HCT116 (cell line): ENCODE measurements around the gene EXOC4. TPM values are rescaled to one million over a fixed set of nuclear protein-coding genes. Genes with fewer than 3 reads are reported as not detected.

ENCODE experiments used
- ATAC-seq: fragments of 200-7000 bp; cut with Tn5 transposase; 2 replicates; pipeline ENCODE4 v1.9.1; 2020; ENCODE audit warnings: mild to moderate bottlenecking, moderate library complexity
- BruUV-seq: library from RNA; stranded (reverse); fragments of 400-500 nt; replicated peaks from 2 replicates; lab custom pipeline; 2021; lab: Mats Ljungman, UMichigan
- CTCF ChIA-PET: fragments of 300-600 bp; sonication (Branson Sonifier 250); formaldehyde crosslinking; loops from one replicate; lab custom pipeline; 2021; ENCODE audit warnings: antibody characterized with exemption; lab: Charles Lee
- POLR2A ChIA-PET: fragments of 300-600, 350-600 bp; sonication (Branson Sonifier 250); formaldehyde crosslinking; loops from one replicate; lab custom pipeline; 2021; ENCODE audit warnings: antibody characterized with exemption; lab: Charles Lee
- RAD21 ChIA-PET, 2 experiments: fragments of 300-600 bp; sonication (Branson Sonifier 250); formaldehyde crosslinking; loops; one replicate each; lab custom pipeline; 2023; ENCODE audit warnings: low total read pairs in 2 of 2; ENCODE audit not compliant: uncharacterized antibody in 2 of 2, unreplicated experiment in 2 of 2, low non-redundant PET in 1 of 2; lab: Charles Lee
- DNase-seq: peaks from one replicate; pipeline ENCODE4 v3.0.0-alpha.2; 2010; ENCODE audit warnings: low read depth, low spot score
- H2AFZ ChIP-seq: fragments of 200-600 bp; shearing (Covaris generic), sonication (generic); 2 replicates; pipeline ENCODE4 v1.6.1; 2017; ENCODE audit warnings: low read depth, mixed run types, mixed read lengths, antibody characterized with exemption, low read length; ENCODE audit not compliant: poor library complexity, severe bottlenecking
- H3K27ac ChIP-seq: 2 replicates; pipeline ENCODE4 v1.5.1; 2012; ENCODE audit warnings: low read depth, low read length
- H3K27me3 ChIP-seq: fragments of 200-600 bp; sonication (generic); 2 replicates; pipeline ENCODE4 v1.6.1; 2016; ENCODE audit warnings: mixed run types, low read length, mixed read lengths; ENCODE audit not compliant: insufficient read depth
- H3K36me3 ChIP-seq, 2 experiments: fragments of 200-500 bp in 1 of 2; fragments of 200-600 bp in 1 of 2; sonication (Bioruptor generic) in 1 of 2; sonication (generic) in 1 of 2; 2 replicates each; pipeline versions ENCODE4 v1.5.1 to v1.6.1; 2014 to 2016; ENCODE audit warnings: low read length in 2 of 2, inconsistent platforms in 1 of 2, mixed read lengths in 1 of 2, mixed run types in 1 of 2; ENCODE audit not compliant: insufficient read depth in 2 of 2, control insufficient read depth in 1 of 2
- H3K4me1 ChIP-seq, 2 experiments: fragments of 200-600 bp in 1 of 2; sonication (generic) in 1 of 2; 2 replicates each; pipeline versions ENCODE4 v1.5.1 to v1.6.1; 2012 to 2017; ENCODE audit warnings: low read length in 2 of 2, inconsistent platforms in 1 of 2, mild to moderate bottlenecking in 1 of 2, mixed read lengths in 1 of 2, mixed run types in 1 of 2, moderate library complexity in 1 of 2; ENCODE audit not compliant: insufficient read depth in 2 of 2, control insufficient read depth in 1 of 2
- H3K4me2 ChIP-seq: fragments of 200-600 bp; sonication (generic); 2 replicates; pipeline ENCODE4 v1.6.1; 2017; ENCODE audit warnings: mixed run types, low read length, mixed read lengths
- H3K4me3 ChIP-seq, 2 experiments: fragments of 200-600 bp in 1 of 2; sonication (generic) in 1 of 2; replicated peaks in 1 of 2; 2 replicates each; pipeline ENCODE4 v1.5.1; 2011 to 2016; ENCODE audit warnings: low read length in 2 of 2, control low read depth in 1 of 2, low read depth in 1 of 2, mild to moderate bottlenecking in 1 of 2, mixed read lengths in 1 of 2, mixed run types in 1 of 2
- H3K79me2 ChIP-seq: fragments of 200-600 bp; sonication (generic); 2 replicates; pipeline ENCODE4 v1.6.1; 2017; ENCODE audit warnings: mild to moderate bottlenecking, mixed run types, low read length, moderate library complexity, mixed read lengths; ENCODE audit not compliant: insufficient read depth
- H3K9ac ChIP-seq: fragments of 200-600 bp; sonication (generic); 2 replicates; pipeline ENCODE4 v1.6.1; 2016; ENCODE audit warnings: low read length, mixed read lengths
- H3K9me2 ChIP-seq: fragments of 200-600 bp; sonication (generic), shearing (Covaris generic); 2 replicates; pipeline ENCODE4 v1.6.1; 2017; ENCODE audit warnings: mixed run types, mild to moderate bottlenecking, moderate library complexity; ENCODE audit not compliant: insufficient read depth
- H3K9me3 ChIP-seq, 2 experiments: fragments of 200-500 bp in 1 of 2; fragments of 200-600 bp in 1 of 2; sonication (Bioruptor generic) in 1 of 2; sonication (generic) in 1 of 2; 2 replicates each; pipeline ENCODE4 v1.6.1; 2014 to 2017; ENCODE audit warnings: low read length in 2 of 2, mixed read lengths in 2 of 2, inconsistent platforms in 1 of 2, low read depth in 1 of 2, mild to moderate bottlenecking in 1 of 2, mixed run types in 1 of 2, moderate library complexity in 1 of 2; ENCODE audit not compliant: control insufficient read depth in 1 of 2, insufficient read depth in 1 of 2
- H4K20me1 ChIP-seq: fragments of 200-600 bp; sonication (generic), shearing (Covaris generic); 2 replicates; pipeline ENCODE4 v1.6.1; 2017; ENCODE audit warnings: mixed run types, mild to moderate bottlenecking, moderate library complexity; ENCODE audit not compliant: insufficient read depth
- CEBPB ChIP-seq: IDR thresholded peaks from 2 replicates; pipeline ENCODE4 v1.6.1; 2012; ENCODE audit warnings: low read depth
- ELF1 ChIP-seq: IDR thresholded peaks from 2 replicates; pipeline ENCODE4 v1.6.1; 2012; ENCODE audit warnings: low read depth, borderline replicate concordance
- EZH2 ChIP-seq: fragments of 200-600 bp; sonication (generic); IDR thresholded peaks from 2 replicates; pipeline ENCODE4 v1.6.1; 2017; ENCODE audit warnings: antibody characterized with exemption, mixed run types
- EZH2phosphoT487 ChIP-seq: fragments of 200-600 bp; IDR thresholded peaks from 2 replicates; pipeline ENCODE4 v1.6.1; 2018; ENCODE audit warnings: antibody characterized with exemption, borderline replicate concordance
- FOSL1 ChIP-seq: IDR thresholded peaks from 2 replicates; pipeline ENCODE4 v1.6.1; 2012; ENCODE audit warnings: low read depth
- JUND ChIP-seq: IDR thresholded peaks from 2 replicates; pipeline ENCODE4 v1.6.1; 2012
- SP1 ChIP-seq: IDR thresholded peaks from 2 replicates; pipeline ENCODE4 v1.6.1; 2012; ENCODE audit warnings: low read depth
- SRF ChIP-seq: IDR thresholded peaks from 2 replicates; pipeline ENCODE4 v1.6.1; 2012; ENCODE audit warnings: low read depth
- YY1 ChIP-seq: IDR thresholded peaks from 2 replicates; pipeline ENCODE4 v1.6.1; 2011; ENCODE audit warnings: low read length, low read depth, moderate library complexity, mild to moderate bottlenecking; ENCODE audit not compliant: insufficient replicate concordance; ENCODE audit errors: extremely low read depth
- ZNF274 ChIP-seq: fragments of 200-500 bp; sonication (Bioruptor generic); IDR thresholded peaks from 2 replicates; pipeline ENCODE4 v1.6.1; 2014; ENCODE audit warnings: mild to moderate bottlenecking, low read depth, low read length, inconsistent platforms
- intact Hi-C: fragments of 100-400 bp; cut with micrococcal nuclease; formaldehyde crosslinking; loops from 2 replicates; pipeline ENCODE4 v1.10.0; 2022
- total RNA-seq: library from RNA; stranded (reverse); gene quantifications from one replicate; pipeline ENCODE4 v1.2.1, GENCODE V29; 2021; ENCODE audit not compliant: unreplicated experiment
- TF ChIP-seq, protein P1 (sequence below): IDR thresholded peaks from 2 replicates; pipeline ENCODE4 v1.6.1; 2012
- TF ChIP-seq, protein P2 (sequence below): IDR thresholded peaks from 2 replicates; pipeline ENCODE4 v1.6.1; 2012
- TF ChIP-seq, protein P3 (sequence below): IDR thresholded peaks from 2 replicates; pipeline ENCODE4 v1.6.1; 2011; ENCODE audit warnings: mild to moderate bottlenecking, low read length, moderate library complexity; ENCODE audit not compliant: insufficient replicate concordance; ENCODE audit errors: extremely low read depth

Gene EXOC4
- total RNA-seq, 1 experiment from 2014 or later: 40.3 TPM

DNA sequence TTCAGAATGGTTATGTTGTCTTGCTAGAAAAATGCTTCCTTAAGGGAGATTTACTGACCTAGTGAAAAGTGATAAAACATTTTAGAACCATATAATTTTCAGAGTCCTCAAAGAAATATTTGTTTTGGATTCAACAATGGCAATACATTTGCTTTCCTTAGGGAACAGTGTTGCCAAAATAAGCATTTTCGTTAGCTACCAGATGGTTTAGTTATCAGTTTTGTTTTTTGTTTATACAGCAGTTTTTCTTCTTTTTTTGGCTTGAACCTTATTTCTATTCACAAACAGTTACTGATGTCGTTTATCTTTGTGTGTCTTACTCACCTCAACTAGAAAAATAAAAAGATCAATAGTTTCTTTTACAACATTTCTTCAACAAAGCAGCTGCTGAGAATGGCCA lies 48.6 kb downstream of the EXOC4 start:
- Histone ChIP-seq H3K27me3 (no peaks in the 10 kb centered on the region), H3K9ac (no peak overlapping the region), H3K27ac (no peak overlapping the region), H4K20me1 (no peaks in the 10 kb centered on the region), H3K4me1 (no peaks in the 10 kb centered on the region), H3K4me2 (no peak overlapping the region), H3K9me2 (no peaks in the 10 kb centered on the region), H2AFZ (no peak overlapping the region), H3K4me3 (no peak overlapping the region), H3K36me3 (0 out of 4 replicates have a peak, but pooled peaks cover 0 to 3% of the 10 kb centered on the region in 2 experiments), H3K79me2 (no peaks in the 10 kb centered on the region; the same call in 1 of the 2 replicates), H3K9me3 (no peaks in the 10 kb centered on the region)
- POLR2A ChIA-PET: no interaction called here
- BruUV-seq: no TSS peak
- DNase-seq (no peak), ATAC-seq (no peak)
- RAD21 ChIA-PET: no interaction called here
- CTCF ChIA-PET: no interaction called here
- TF ChIP-seq YY1 (no peak), SP1 (no peak), CEBPB (no peak), ELF1 (no peak), EZH2phosphoT487 (no peak), FOSL1 (no peak), ZNF274 (no peak), EZH2 (no peak), JUND (no peak), SRF (no peak)
- TF ChIP-seq, protein P1, sequence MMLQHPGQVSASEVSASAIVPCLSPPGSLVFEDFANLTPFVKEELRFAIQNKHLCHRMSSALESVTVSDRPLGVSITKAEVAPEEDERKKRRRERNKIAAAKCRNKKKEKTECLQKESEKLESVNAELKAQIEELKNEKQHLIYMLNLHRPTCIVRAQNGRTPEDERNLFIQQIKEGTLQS: no peak
- TF ChIP-seq, protein P2, sequence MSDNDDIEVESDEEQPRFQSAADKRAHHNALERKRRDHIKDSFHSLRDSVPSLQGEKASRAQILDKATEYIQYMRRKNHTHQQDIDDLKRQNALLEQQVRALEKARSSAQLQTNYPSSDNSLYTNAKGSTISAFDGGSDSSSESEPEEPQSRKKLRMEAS: no peak
- TF ChIP-seq, protein P3, sequence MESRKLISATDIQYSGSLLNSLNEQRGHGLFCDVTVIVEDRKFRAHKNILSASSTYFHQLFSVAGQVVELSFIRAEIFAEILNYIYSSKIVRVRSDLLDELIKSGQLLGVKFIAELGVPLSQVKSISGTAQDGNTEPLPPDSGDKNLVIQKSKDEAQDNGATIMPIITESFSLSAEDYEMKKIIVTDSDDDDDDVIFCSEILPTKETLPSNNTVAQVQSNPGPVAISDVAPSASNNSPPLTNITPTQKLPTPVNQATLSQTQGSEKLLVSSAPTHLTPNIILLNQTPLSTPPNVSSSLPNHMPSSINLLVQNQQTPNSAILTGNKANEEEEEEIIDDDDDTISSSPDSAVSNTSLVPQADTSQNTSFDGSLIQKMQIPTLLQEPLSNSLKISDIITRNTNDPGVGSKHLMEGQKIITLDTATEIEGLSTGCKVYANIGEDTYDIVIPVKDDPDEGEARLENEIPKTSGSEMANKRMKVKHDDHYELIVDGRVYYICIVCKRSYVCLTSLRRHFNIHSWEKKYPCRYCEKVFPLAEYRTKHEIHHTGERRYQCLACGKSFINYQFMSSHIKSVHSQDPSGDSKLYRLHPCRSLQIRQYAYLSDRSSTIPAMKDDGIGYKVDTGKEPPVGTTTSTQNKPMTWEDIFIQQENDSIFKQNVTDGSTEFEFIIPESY: no peak
- intact Hi-C loops: no loop called here
